NAMALWA (cell line): ENCODE measurements around the gene SIM2.

ENCODE experiments used
- DNase-seq: peaks from one replicate; pipeline ENCODE4 v3.0.0-alpha.2; 2015; ENCODE audit warnings: low spot score

The SIM2 gene

GRCh38 chr21:36763305-36763704, 64.4 kb downstream of the SIM2 start:
- DNase-seq = no peak

- DNase-seq = no peak
Measured at GRCh38 chr21:36765229-36765628, 66.3 kb downstream of the SIM2 start.

GRCh38 chr21:36766511-36766910, 67.6 kb downstream of the SIM2 start:
- DNase-seq = no peak

- DNase-seq = no peak
Measured at GRCh38 chr21:36767096-36767495, 68.2 kb downstream of the SIM2 start.

GRCh38 chr21:36768496-36768895, 69.6 kb downstream of the SIM2 start:
- DNase-seq = no peak

GRCh38 chr21:36769051-36769839, 70.3 kb downstream of the SIM2 start:
- DNase-seq = no peak

- DNase-seq = no peak
Measured at GRCh38 chr21:36773117-36773516, 74.2 kb downstream of the SIM2 start.

GRCh38 chr21:36773995-36774394, 75.1 kb downstream of the SIM2 start:
- no peak for DNase-seq

GRCh38 chr21:36776981-36777617, 78.2 kb downstream of the SIM2 start:
- DNase-seq = no peak

- no peak for DNase-seq
Measured at GRCh38 chr21:36780861-36781260, 81.9 kb downstream of the SIM2 start.

GRCh38 chr21:36783612-36784374, 84.9 kb downstream of the SIM2 start:
- DNase-seq = no peak

- DNase-seq = no peak
Measured at GRCh38 chr21:36784947-36785346, 86.0 kb downstream of the SIM2 start.

- no peak for DNase-seq
Measured at GRCh38 chr21:36785615-36786014, 86.7 kb downstream of the SIM2 start.

GRCh38 chr21:36786186-36786585, 87.3 kb downstream of the SIM2 start:
- DNase-seq = no peak

- DNase-seq = no peak
Measured at GRCh38 chr21:36788120-36788638, 89.3 kb downstream of the SIM2 start.

GRCh38 chr21:36790616-36791015, 91.7 kb downstream of the SIM2 start:
- no peak for DNase-seq

GRCh38 chr21:36791180-36791579, 92.3 kb downstream of the SIM2 start:
- DNase-seq = no peak

GRCh38 chr21:36791695-36792470, 93.0 kb downstream of the SIM2 start:
- DNase-seq = no peak

GRCh38 chr21:36792505-36792967, 93.6 kb downstream of the SIM2 start:
- no peak for DNase-seq

- no peak for DNase-seq
Measured at GRCh38 chr21:36796070-36796469, 97.2 kb downstream of the SIM2 start.

GRCh38 chr21:36798491-36798890, 99.6 kb downstream of the SIM2 start:
- no peak for DNase-seq
